ENCODE results near the gene NFE2.

The NFE2 gene

DNA sequence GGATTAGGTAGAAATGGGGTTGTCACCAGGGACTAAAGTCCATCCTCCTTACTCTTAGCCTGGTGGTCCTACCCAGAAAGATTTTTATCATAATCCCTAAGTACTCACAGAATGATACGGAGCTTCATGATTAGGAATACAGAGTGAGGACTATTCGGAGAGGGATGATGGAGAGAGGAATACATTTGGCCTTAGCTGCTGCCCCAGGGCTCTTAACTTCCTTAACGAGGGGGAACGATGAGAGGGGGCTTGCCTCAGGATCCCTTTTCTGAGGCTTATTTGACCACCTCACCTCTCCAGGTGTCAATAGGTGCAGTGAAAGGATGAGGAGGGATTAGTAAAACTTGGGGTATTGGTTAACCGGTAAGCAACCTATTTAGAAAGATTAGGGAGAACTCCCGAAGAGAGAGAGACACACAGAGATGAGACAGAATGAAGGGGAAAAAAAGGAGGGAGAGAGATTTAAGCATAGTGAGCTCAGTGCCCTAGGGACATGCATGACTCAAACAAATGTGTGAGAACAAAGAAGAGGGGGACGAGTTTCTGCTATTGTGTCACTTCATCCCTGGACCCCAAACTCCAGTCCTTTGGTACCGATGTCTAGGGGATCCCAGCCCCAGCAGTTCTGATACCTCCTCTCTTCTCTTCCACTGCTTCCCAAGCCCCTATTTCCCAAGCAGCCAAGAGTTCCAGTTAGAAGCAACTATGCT lies 1.1 kb downstream of the NFE2 start:
- no peak for TF ChIP-seq CTCF (IDR thresholded peaks at IDR 0.05)

GRCh38 chr12:54298904-54299303 lies 1.9 kb downstream of the NFE2 start:
- TF ChIP-seq CTCF (IDR thresholded peaks at IDR 0.05) = no peak

- TF ChIP-seq CTCF (IDR thresholded peaks at IDR 0.05) = no peak
These were observed 4.3 kb downstream of the NFE2 start for GRCh38 chr12:54296393-54297099.

DNA sequence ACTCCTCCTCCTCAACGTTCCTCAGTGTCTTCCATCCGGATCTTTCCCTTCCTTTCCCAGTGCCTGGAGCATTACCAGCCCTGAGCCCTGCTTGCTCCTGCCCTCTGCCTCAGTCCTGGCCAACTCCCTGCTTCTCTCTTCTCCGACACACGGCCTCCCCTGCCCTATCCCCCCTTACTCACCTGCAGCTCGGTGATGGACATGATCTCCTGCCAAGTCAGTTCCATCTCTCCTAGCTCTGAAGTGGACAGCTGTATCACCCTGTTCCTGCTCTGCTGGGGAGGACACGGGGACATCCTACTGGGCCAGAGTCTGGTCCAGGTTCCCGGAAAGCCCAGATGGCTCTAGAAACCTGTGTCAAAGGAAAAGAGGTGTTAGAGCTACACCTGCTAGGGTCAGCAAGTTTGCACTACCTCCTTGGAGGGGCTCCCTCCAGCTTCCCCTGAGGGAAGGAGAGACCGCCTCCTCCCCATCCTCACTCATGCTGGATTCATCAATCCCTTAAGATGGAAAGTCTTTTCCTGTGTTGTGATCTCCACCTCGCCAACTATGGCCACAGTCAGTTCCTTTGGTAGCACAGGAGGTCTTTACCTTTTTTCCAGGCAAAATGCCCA lies 5.8 kb downstream of the NFE2 start:
- no peak for TF ChIP-seq CTCF (IDR thresholded peaks at IDR 0.05)

DNA sequence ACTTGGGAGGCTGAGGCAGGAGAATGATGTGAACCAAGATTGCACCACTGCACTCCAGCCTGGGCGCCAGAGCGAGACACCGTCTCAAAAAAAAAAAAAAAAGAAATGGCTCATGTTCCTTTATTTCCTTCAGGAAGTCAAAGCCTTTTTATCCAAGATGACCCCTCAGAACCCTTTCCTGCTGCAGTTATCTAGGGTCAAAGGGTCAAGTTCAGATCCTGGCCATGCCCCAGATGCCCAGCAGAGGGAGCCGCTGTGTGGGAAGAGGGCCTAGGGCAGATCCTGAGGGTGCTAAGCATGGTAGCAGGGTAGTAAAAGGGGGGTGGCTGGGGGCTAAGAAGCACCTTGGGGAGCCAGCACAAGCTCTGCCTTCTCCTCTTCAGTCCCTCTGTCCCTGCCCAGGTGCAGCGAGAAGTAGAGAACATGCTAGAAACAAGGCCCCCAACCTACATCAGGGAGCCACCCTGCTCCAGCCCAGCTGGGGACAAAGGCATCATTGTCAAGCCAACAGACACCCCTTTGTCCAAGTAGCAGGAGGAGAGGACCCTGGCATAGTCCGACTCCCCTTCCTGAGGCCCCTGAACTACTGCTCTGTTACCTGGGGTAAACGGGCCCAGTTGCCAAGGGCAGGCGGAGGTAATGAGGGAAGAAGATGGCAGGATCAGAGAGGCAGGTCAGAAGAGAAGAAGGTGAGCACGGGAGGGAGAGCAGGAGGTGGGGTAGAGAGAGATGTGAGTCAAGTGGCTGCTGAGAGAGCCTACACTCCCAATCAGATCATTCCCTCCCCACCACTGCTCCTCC lies 6.5 kb downstream of the NFE2 start:
- peak; percentile 73 for TF ChIP-seq CTCF (IDR thresholded peaks at IDR 0.05)

DNA sequence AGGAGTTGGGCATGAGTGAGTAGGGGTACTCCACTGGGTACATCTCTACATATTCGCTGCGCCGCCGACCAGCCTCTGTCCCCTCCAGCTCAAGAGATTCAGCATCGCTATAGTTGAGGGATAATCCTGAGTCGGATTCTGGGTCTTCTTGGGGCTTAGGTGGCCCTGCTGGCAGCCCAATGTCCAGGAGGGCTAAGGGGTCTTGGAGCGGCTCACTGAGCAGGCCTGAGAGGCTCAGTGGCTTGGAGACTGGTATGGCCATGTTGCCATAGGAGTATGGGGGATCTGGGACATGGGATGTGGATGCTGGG lies 7.9 kb downstream of the NFE2 start:
- TF ChIP-seq CTCF (IDR thresholded peaks at IDR 0.05) = no peak

DNA sequence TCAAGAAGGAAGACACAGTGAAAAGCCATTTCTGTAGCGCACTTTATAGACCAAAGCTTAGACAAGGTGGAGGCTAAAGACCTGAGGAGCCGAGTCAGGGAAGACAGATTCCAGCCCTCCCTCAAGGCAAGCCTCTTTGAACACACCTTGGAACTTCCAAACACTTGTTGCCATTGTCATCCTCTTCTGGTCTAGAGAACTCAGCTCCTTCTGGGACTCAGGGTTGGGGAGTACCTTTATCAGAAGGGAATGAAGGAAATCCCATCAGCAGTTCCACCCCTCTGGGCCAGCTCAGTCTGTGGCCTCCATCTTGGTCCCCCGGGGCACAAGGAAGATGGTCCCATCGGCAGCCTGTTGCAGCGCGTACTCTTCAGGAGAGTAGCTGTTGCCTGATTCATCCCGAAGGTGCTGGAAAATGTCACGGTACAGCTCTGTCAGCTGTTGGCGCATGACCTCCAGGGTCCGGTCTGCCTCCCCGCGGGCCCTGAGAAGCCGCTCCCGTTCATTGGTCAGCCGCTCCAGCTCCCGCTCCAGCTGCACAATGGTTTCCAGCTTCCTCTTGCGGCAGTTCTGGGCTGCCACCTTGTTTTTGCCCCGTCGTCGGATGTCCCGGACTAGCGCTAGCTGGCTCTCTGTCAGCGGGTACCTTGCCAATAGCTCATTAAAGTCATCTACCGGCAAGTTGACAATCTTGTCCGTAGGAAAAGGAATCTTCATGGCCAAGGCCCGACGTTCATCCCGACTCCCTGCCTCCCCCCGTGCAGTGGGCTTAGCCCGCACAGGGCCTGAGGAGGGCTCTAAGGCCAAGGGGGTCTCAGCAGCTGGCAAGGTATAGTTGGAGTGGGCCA lies 8.5 kb downstream of the NFE2 start:
- TF ChIP-seq CTCF (IDR thresholded peaks at IDR 0.05) = no peak
